Measurements from ENCODE around the gene NXPH1.
"Not testable (repeated sequence)": the region's sequence is repeated elsewhere in the genome, so short reads cannot be mapped to it uniquely, and the experiment has no call there.

The NXPH1 gene

DNA sequence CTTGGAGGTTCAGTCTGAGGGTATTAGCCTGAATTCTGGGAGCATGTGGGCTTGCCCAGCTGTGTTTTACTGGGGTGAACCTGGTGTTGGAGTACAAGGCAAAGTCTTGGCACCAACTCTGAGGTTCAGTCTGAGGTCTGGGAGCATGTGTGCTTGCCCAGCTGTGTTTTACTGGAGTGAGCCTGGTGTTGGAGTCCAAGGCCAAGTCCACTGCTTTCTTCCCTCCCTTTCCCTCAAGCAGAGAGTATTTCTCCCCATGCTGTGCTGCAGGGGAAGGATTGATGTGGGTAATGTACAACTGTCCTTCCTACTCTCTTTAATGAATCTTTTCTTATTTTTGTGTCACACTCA, 236.1 kb downstream of the NXPH1 start:
- Histone ChIP-seq H3K27me3 (ENCODE audit: control insufficient read depth, insufficient read depth, low read length) (no peaks in the 10 kb centered on the region), H3K9me3 (ENCODE audit: control insufficient read depth, insufficient read depth, low read length) (no peaks in the 10 kb centered on the region), H3K4me1 (ENCODE audit: control insufficient read depth, insufficient read depth, low read length) (no peaks in the 10 kb centered on the region), H3K9ac (ENCODE audit: low read depth, low read length) (no peak overlapping the region), H3K4me3 (ENCODE audit: low read depth, low read length) (no peak overlapping the region), H3K36me3 (ENCODE audit: control insufficient read depth, insufficient read depth, low read length) (no peaks in the 10 kb centered on the region)

DNA sequence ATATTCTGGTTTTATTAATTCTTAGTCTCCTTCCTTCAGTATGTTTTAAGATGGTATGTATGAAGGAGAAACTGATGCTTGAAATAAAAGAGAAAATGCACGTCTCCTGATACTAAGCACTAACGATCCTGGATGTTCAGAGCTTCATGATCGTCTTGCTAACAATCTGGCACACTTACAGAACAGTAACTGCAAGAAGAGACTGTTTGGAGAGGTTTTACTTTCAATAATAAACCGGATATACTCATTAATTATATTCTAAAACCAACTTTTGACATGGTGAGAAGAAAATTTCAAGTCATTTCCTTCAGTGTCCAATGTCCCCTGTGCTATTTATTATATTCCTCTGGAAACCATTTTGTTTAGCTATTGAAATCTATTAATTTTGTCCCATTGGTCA, 251.0 kb downstream of the NXPH1 start:
- Histone ChIP-seq H3K36me3 (ENCODE audit: control insufficient read depth, insufficient read depth, low read length) (no peaks in the 10 kb centered on the region), H3K9ac (ENCODE audit: low read depth, low read length) (no peak overlapping the region), H3K27me3 (ENCODE audit: control insufficient read depth, insufficient read depth, low read length) (no peaks in the 10 kb centered on the region), H3K4me3 (ENCODE audit: low read depth, low read length) (no peak overlapping the region), H3K4me1 (ENCODE audit: control insufficient read depth, insufficient read depth, low read length) (no peaks in the 10 kb centered on the region), H3K9me3 (ENCODE audit: control insufficient read depth, insufficient read depth, low read length) (no peaks in the 10 kb centered on the region)

DNA sequence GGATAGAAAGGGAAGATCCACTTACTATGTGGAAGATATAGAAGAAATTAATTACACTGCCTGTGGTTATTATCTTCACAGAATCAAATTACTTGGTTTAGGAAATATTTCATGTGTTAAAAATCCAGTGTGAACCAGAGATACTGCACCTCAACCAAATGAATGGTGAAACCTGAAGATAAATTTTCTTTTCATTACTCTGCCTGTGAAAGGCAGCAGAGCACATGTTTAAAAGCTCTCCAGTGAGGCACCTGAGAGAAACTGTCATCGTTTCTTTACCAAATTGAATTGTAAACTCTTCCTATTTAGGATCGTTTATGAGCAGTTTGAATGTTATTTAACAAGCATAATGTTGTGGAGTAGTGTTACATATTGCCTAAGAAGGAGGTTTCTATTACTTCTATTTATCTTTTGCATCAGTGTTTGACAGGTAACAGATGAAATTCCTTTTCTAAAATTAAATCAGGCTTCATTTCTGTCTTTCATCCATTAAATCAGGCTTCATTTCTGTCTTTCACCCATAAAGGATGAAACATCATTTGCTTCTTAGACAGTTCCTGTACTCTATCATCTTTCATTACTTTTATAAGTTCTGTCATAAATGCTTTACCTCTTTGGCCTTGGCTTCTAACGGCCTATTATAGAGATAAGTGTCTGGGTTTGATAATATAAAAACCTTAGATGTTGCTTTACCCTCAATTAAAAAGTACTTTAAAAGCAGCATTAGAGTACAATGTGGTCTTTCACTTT, 266.6 kb downstream of the NXPH1 start:
- Histone ChIP-seq H3K4me1 (ENCODE audit: control insufficient read depth, insufficient read depth, low read length) (no peaks in the 10 kb centered on the region), H3K9ac (ENCODE audit: low read depth, low read length) (no peak overlapping the region), H3K9me3 (ENCODE audit: control insufficient read depth, insufficient read depth, low read length) (no peaks in the 10 kb centered on the region)

DNA sequence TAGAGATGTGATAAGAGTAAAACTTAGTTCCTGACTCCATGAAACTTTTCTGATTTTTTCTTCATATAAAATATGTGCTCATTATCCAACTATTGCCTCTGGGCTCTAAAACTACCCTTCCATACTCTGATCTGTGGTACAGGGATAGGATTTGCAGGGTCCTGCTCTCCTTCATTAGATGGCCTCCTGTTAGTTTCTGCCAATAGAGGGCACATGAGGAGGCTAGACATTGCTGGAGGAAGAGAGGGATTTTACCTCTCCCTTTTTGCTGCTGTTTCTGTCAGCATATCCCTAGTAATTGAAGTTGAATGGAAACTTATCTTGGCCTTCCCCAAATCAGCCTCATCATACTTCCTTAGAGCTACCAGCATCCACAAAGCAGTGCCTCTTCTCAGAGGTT, 269.4 kb downstream of the NXPH1 start:
- no peaks in the 10 kb centered on the region for H3K36me3 ChIP-seq (ENCODE audit: control insufficient read depth, insufficient read depth, low read length)
- H3K9ac ChIP-seq (ENCODE audit: low read depth, low read length) = no peak overlapping the region
- H3K9me3 ChIP-seq (ENCODE audit: control insufficient read depth, insufficient read depth, low read length) = no peaks in the 10 kb centered on the region
- no peaks in the 10 kb centered on the region for H3K4me1 ChIP-seq (ENCODE audit: control insufficient read depth, insufficient read depth, low read length)
- no peak overlapping the region for H3K4me3 ChIP-seq (ENCODE audit: low read depth, low read length)
- H3K27me3 ChIP-seq (ENCODE audit: control insufficient read depth, insufficient read depth, low read length) = no peaks in the 10 kb centered on the region

More for the DNA sequence above, 266.6 kb downstream of the NXPH1 start:
- H3K36me3 ChIP-seq (ENCODE audit: control insufficient read depth, insufficient read depth, low read length) = no peaks in the 10 kb centered on the region
- no peak overlapping the region for H3K4me3 ChIP-seq (ENCODE audit: low read depth, low read length)
- H3K27me3 ChIP-seq (ENCODE audit: control insufficient read depth, insufficient read depth, low read length) = no peaks in the 10 kb centered on the region

DNA sequence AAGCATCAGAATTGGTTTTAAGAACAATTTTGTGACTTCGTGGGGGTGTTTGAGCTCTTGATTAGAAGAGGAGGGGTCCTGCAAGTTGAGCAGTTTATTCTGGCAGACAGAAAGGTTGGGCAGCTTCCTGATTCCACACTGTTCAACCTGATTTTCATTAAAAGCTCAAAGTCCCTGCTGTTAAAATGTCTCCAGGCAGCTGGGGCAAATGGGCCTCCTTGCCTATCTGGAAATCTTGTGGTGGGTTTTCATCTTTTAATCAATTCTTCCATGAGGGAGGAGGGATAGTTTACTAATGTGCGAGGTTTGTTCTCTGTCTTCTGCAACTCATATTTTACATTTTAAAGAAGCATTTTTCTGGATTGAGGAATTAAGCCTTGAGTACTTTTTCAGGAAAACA, 276.7 kb downstream of the NXPH1 start:
- H3K27me3 ChIP-seq (ENCODE audit: control insufficient read depth, insufficient read depth, low read length) = no peaks in the 10 kb centered on the region
- H3K36me3 ChIP-seq (ENCODE audit: control insufficient read depth, insufficient read depth, low read length) = no peaks in the 10 kb centered on the region
- H3K9me3 ChIP-seq (ENCODE audit: control insufficient read depth, insufficient read depth, low read length) = no peaks in the 10 kb centered on the region
- no peak overlapping the region for H3K9ac ChIP-seq (ENCODE audit: low read depth, low read length)
- no peaks in the 10 kb centered on the region for H3K4me1 ChIP-seq (ENCODE audit: control insufficient read depth, insufficient read depth, low read length)
- H3K4me3 ChIP-seq (ENCODE audit: low read depth, low read length) = no peak overlapping the region

DNA sequence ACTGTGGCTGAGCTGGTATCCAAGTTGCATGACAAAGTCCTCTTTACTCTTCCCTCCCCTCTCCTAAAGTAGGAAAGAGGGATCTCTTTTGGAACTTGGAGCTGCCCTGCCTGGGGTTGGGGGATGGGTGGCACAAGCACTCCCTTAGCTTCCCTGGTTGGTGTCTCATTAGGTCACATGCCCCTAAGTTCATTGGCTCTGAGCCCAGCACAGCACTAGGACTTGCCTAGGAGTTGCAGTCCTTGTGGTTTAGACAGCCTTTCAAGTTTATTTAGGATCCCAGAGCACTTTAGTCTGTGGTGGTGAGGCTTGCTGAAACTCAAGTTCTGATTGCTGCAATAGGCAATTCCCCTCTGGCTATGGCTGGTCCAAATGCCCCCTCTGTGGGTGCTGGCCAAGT, 281.4 kb downstream of the NXPH1 start:
- Histone ChIP-seq H3K9me3 (ENCODE audit: control insufficient read depth, insufficient read depth, low read length) (no peaks in the 10 kb centered on the region), H3K9ac (ENCODE audit: low read depth, low read length) (no peak overlapping the region), H3K27me3 (ENCODE audit: control insufficient read depth, insufficient read depth, low read length) (no peaks in the 10 kb centered on the region), H3K36me3 (ENCODE audit: control insufficient read depth, insufficient read depth, low read length) (no peaks in the 10 kb centered on the region), H3K4me3 (ENCODE audit: low read depth, low read length) (no peak overlapping the region), H3K4me1 (ENCODE audit: control insufficient read depth, insufficient read depth, low read length) (no peaks in the 10 kb centered on the region)

DNA sequence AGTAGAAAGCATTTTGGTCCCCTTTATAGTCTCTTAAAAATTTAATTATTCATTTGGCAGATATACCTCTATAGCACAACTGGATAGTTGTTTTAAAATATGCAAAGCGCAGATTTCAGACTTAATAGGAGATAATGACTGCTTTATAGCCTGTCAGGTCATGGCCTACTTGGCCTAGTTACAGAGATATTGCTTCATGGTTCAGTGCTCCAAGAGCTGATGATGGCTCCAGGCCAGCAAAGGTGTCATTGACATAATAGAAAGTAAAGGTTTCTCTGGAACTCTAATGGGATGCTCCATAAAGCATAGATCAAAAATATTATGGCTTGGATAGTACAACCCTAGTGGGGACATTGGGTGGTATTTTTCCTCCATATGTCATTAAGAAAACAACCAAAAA, 285.7 kb downstream of the NXPH1 start:
- H3K4me3 ChIP-seq (ENCODE audit: low read depth, low read length) = no peak overlapping the region
- no peaks in the 10 kb centered on the region for H3K9me3 ChIP-seq (ENCODE audit: control insufficient read depth, insufficient read depth, low read length)
- H3K27me3 ChIP-seq (ENCODE audit: control insufficient read depth, insufficient read depth, low read length) = no peaks in the 10 kb centered on the region
- no peaks in the 10 kb centered on the region for H3K36me3 ChIP-seq (ENCODE audit: control insufficient read depth, insufficient read depth, low read length)
- H3K9ac ChIP-seq (ENCODE audit: low read depth, low read length) = no peak overlapping the region
- no peaks in the 10 kb centered on the region for H3K4me1 ChIP-seq (ENCODE audit: control insufficient read depth, insufficient read depth, low read length)

DNA sequence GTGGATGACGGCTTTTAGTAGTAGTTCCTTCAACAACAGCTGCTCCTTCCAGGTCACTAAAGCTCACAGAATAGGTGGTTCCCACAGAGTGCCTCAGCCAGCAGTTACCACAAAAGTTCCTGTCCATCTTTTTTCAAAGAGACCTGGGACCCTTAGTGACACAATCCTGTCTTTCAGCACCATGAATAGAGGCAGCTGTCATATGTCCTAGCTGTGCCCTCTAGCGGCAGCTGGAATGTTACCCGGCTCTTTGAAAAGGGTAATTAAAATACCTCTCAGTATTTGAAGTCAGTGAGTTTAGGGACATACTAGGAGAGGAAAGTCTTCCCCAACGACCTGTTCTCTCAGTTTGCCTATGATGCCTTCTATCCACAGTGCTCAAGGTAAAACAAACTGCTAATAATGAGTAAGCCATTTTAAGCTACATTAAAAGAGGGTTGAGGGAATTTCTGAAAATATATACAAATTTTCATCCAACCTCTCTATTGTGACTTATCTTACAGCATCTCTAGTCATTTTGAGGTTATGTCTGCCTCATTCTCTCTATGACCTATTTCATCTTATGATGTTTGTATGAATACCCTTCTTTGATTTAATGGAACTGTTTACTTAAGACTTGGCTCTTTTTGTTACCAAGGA, 290.8 kb downstream of the NXPH1 start:
- H3K4me1 ChIP-seq (ENCODE audit: control insufficient read depth, insufficient read depth, low read length) = peaks cover 2% of the 10 kb centered on the region
- no peaks in the 10 kb centered on the region for H3K9me3 ChIP-seq (ENCODE audit: control insufficient read depth, insufficient read depth, low read length)
- H3K36me3 ChIP-seq (ENCODE audit: control insufficient read depth, insufficient read depth, low read length) = no peaks in the 10 kb centered on the region
- no peak overlapping the region for H3K4me3 ChIP-seq (ENCODE audit: low read depth, low read length)
- no peak overlapping the region for H3K9ac ChIP-seq (ENCODE audit: low read depth, low read length)
- no peaks in the 10 kb centered on the region for H3K27me3 ChIP-seq (ENCODE audit: control insufficient read depth, insufficient read depth, low read length)

DNA sequence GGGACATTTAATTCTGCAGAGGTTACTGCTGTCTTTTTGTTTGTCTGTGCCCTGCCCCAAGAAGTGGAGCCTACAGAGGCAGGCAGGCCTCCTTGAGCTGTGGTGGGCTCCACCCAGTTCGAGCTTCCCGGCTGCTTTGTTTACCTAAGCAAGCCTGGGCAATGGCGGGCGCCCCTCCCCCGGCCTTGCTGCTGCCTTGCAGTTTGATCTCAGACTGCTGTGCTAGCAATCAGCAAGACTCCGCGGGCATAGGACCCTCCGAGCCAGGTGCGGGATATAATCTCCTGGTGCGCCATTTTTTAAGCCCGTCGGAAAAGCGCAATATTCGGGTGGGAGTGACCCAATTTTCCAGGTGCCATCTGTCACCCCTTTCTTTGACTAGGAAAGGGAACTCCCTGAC, 298.3 kb downstream of the NXPH1 start:
- H3K4me1 ChIP-seq (ENCODE audit: control insufficient read depth, insufficient read depth, low read length); H3K9ac ChIP-seq (ENCODE audit: low read depth, low read length); H3K27me3 ChIP-seq (ENCODE audit: control insufficient read depth, insufficient read depth, low read length); H3K36me3 ChIP-seq (ENCODE audit: control insufficient read depth, insufficient read depth, low read length); H3K9me3 ChIP-seq (ENCODE audit: control insufficient read depth, insufficient read depth, low read length); H3K4me3 ChIP-seq (ENCODE audit: low read depth, low read length): not testable (repeated sequence)

DNA sequence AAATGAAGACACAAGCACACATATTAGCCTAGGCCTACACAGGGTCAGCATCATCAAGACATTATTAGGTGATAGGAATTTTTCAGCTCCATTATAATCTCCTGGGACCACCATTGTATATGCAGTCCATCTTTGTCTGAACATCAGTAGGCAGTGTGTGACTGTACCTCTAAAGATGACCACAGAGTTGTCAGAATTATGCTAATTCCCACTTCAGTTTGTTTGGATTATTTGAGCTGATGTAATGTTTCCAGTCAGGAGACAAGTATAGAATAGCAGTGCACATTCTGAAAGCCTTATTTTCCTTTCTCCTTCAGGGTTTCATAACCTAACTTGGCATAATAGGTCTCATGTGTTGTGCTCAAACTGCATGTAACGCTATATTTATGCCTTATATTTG, 306.4 kb downstream of the NXPH1 start:
- no peaks in the 10 kb centered on the region for H3K9me3 ChIP-seq (ENCODE audit: control insufficient read depth, insufficient read depth, low read length)
- H3K4me1 ChIP-seq (ENCODE audit: control insufficient read depth, insufficient read depth, low read length) = no peaks in the 10 kb centered on the region
- H3K4me3 ChIP-seq (ENCODE audit: low read depth, low read length) = no peak overlapping the region
- no peaks in the 10 kb centered on the region for H3K36me3 ChIP-seq (ENCODE audit: control insufficient read depth, insufficient read depth, low read length)
- H3K27me3 ChIP-seq (ENCODE audit: control insufficient read depth, insufficient read depth, low read length) = no peaks in the 10 kb centered on the region
- H3K9ac ChIP-seq (ENCODE audit: low read depth, low read length) = no peak overlapping the region

DNA sequence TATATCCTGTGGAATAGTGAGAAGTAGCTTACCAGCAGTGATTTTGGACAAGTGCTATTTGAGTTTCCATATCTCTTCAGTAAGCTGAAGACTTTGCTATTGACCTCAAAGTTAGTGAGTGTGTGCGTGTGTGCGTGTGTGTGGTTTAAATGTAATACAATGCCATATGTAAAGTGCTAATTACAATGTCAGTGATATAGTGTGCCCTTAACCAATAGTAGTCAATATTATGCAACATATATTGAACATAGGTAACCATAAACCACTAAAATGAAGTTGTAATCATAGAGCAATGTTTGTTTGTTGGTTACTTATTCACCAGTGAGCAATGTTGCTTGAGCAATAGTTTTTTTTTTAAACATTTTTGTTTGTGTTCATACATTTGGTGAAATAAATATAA, 309.4 kb downstream of the NXPH1 start:
- Histone ChIP-seq H3K36me3 (ENCODE audit: control insufficient read depth, insufficient read depth, low read length) (no peaks in the 10 kb centered on the region), H3K4me3 (ENCODE audit: low read depth, low read length) (no peak overlapping the region), H3K27me3 (ENCODE audit: control insufficient read depth, insufficient read depth, low read length) (no peaks in the 10 kb centered on the region), H3K9me3 (ENCODE audit: control insufficient read depth, insufficient read depth, low read length) (no peaks in the 10 kb centered on the region), H3K4me1 (ENCODE audit: control insufficient read depth, insufficient read depth, low read length) (no peaks in the 10 kb centered on the region), H3K9ac (ENCODE audit: low read depth, low read length) (no peak overlapping the region)

DNA sequence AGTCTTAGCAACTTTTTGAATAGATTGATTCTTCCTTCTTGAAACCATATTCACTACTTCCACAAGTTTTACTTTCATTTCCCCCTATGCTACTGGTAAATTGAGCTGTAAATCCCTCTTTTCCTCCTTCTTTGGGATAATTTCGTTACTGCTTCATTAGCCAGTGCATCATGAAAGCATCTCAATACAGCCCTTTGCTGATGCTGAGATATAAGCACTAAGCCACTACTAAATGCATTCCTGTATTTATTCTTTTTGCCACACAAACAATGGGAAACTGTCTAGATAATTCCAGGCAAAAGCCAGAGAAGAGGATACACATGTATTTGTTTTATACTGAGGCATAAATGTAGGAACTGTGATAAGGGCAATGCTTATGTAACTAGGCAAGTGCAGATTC, 313.9 kb downstream of the NXPH1 start:
- H3K9me3 ChIP-seq (ENCODE audit: control insufficient read depth, insufficient read depth, low read length) = no peaks in the 10 kb centered on the region
- no peak overlapping the region for H3K4me3 ChIP-seq (ENCODE audit: low read depth, low read length)
- no peaks in the 10 kb centered on the region for H3K4me1 ChIP-seq (ENCODE audit: control insufficient read depth, insufficient read depth, low read length)
- no peaks in the 10 kb centered on the region for H3K36me3 ChIP-seq (ENCODE audit: control insufficient read depth, insufficient read depth, low read length)
- no peaks in the 10 kb centered on the region for H3K27me3 ChIP-seq (ENCODE audit: control insufficient read depth, insufficient read depth, low read length)
- H3K9ac ChIP-seq (ENCODE audit: low read depth, low read length) = no peak overlapping the region
